PC-3 (cell line): ENCODE data around the gene UBE2Q1. TPM values are rescaled to one million over a fixed set of nuclear protein-coding genes. Genes with fewer than 3 reads are reported as not detected.
A peak's percentile ranks its signal among the peaks of the same experiment; 100 is the strongest.

Experiments
- ATAC-seq: fragments of 200-7000 bp; cut with Tn5 transposase; 2 replicates; pipeline ENCODE4 v1.9.1; 2020; ENCODE audit warnings: mild to moderate bottlenecking, moderate library complexity
- BruUV-seq: library from RNA; stranded (reverse); fragments of 400-500 nt; replicated peaks from 2 replicates; lab custom pipeline; 2021; lab: Mats Ljungman, UMichigan
- CTCF ChIA-PET: fragments of 300-600 bp; sonication (Branson Sonifier 250); formaldehyde crosslinking; loops from one replicate; lab custom pipeline; 2022; ENCODE audit warnings: antibody characterized with exemption; lab: Charles Lee
- POLR2A ChIA-PET: fragments of 300-600 bp; sonication (Branson Sonifier 250); formaldehyde crosslinking; loops from one replicate; lab custom pipeline; 2022; ENCODE audit warnings: antibody characterized with exemption; ENCODE audit not compliant: unreplicated experiment; lab: Charles Lee
- DNase-seq: peaks from one replicate; pipeline ENCODE4 v3.0.0-alpha.2; 2015
- H2AFZ ChIP-seq: fragments of 300-600 bp; sonication (generic); 2 replicates; pipeline ENCODE4 v1.6.0; 2016; ENCODE audit warnings: antibody characterized with exemption, low read length
- H3F3A ChIP-seq: fragments of 300-600 bp; sonication (generic); one replicate; pipeline ENCODE4 v1.6.0; 2017; ENCODE audit warnings: antibody characterized with exemption, low read length, control low read depth, mild to moderate bottlenecking; ENCODE audit not compliant: unreplicated experiment
- H3K27ac ChIP-seq: fragments of 300-600 bp; sonication (generic); 2 replicates; pipeline ENCODE4 v1.5.1; 2016; ENCODE audit warnings: mild to moderate bottlenecking, low read length
- H3K27me3 ChIP-seq: fragments of 300-600 bp; sonication (generic); 2 replicates; pipeline ENCODE4 v1.6.1; 2016; ENCODE audit warnings: low read length, mixed read lengths
- H3K36me3 ChIP-seq: fragments of 300-600 bp; sonication (generic); 2 replicates; pipeline ENCODE4 v1.6.1; 2016; ENCODE audit warnings: low read depth, mixed run types, low read length, mixed read lengths
- H3K4me1 ChIP-seq: fragments of 300-600 bp; sonication (generic); 2 replicates; pipeline ENCODE4 v1.5.1; 2016; ENCODE audit warnings: low read length; ENCODE audit not compliant: insufficient read depth
- H3K4me2 ChIP-seq: fragments of 300-600 bp; sonication (generic); 2 replicates; pipeline ENCODE4 v1.6.0; 2016; ENCODE audit warnings: low read length
- H3K4me3 ChIP-seq: fragments of 300-600 bp; sonication (generic); 2 replicates; pipeline ENCODE4 v1.5.1; 2016; ENCODE audit warnings: mild to moderate bottlenecking, low read length, mixed read lengths
- H3K79me2 ChIP-seq: fragments of 300-600 bp; sonication (generic); 2 replicates; pipeline ENCODE4 v1.6.1; 2017; ENCODE audit warnings: low read length, mixed read lengths
- H3K9ac ChIP-seq: fragments of 300-600 bp; sonication (generic); 2 replicates; pipeline ENCODE4 v1.6.0; 2016; ENCODE audit warnings: mild to moderate bottlenecking, low read length
- H3K9me2 ChIP-seq: fragments of 300-600 bp; sonication (generic); replicated peaks from 2 replicates; pipeline ENCODE4 v1.6.1; 2016; ENCODE audit warnings: mixed run types, low read length, mixed read lengths
- H3K9me3 ChIP-seq: fragments of 300-600 bp; sonication (generic); 2 replicates; pipeline ENCODE4 v1.6.1; 2016; ENCODE audit warnings: low read length, mixed read lengths
- H4K20me1 ChIP-seq: fragments of 300-600 bp; sonication (generic); 2 replicates; pipeline ENCODE4 v1.6.1; 2016; ENCODE audit warnings: low read length, mixed read lengths
- CTCF ChIP-seq: fragments of 300-600 bp; sonication (generic); conservative IDR thresholded peaks from 2 replicates; pipeline ENCODE4 v1.5.1; 2017; ENCODE audit warnings: antibody characterized with exemption, low read depth, mild to moderate bottlenecking, low read length
- EZH2 ChIP-seq: fragments of 300-600 bp; sonication (generic); IDR thresholded peaks from one replicate; pipeline ENCODE4 v1.6.1; 2017; ENCODE audit warnings: antibody characterized with exemption, mild to moderate bottlenecking, low read length; ENCODE audit not compliant: unreplicated experiment
- EZH2phosphoT487 ChIP-seq: fragments of 300-600 bp; sonication (generic); IDR thresholded peaks from 2 replicates; pipeline ENCODE4 v1.6.1; 2018; ENCODE audit warnings: mild to moderate bottlenecking, antibody characterized with exemption, low read length, borderline replicate concordance
- intact Hi-C: fragments of 100-400 bp; cut with micrococcal nuclease; formaldehyde crosslinking; loops from 2 replicates; pipeline ENCODE4 v1.9.0; 2023
- total RNA-seq: library from RNA; depleted of rRNA; stranded (reverse); fragments of >200 nt; gene quantifications from 2 replicates; pipeline ENCODE4 v1.2.3, GENCODE V29; 2014

UBE2Q1 gene
- total RNA-seq, 1 experiment from 2014 or later: 40.0 TPM

GRCh38 chr1:154547105-154547732, 11.2 kb downstream of the UBE2Q1 start:
- Histone ChIP-seq H2AFZ (no peak overlapping the region), H3K79me2 (no peaks in the 10 kb centered on the region), H3K9ac (no peak overlapping the region), H3F3A (no peaks in the 10 kb centered on the region), H3K4me3 (no peak overlapping the region), H3K4me1 (no peaks in the 10 kb centered on the region), H3K27me3 (peaks cover 2% of the 10 kb centered on the region; the same call in 1 of the 2 replicates), H3K27ac (no peak overlapping the region), H3K9me2 (no peaks in the 10 kb centered on the region), H3K36me3 (peaks cover 29% of the 10 kb centered on the region), H4K20me1 (0 out of 2 replicates have a peak, but pooled peaks cover 4% of the 10 kb centered on the region), H3K9me3 (no peaks in the 10 kb centered on the region), H3K4me2 (no peak overlapping the region)
- intact Hi-C loops: no loop called here
- ChIA-PET POLR2A (no interaction called here), CTCF (interaction anchor here (0.5 to 1.5 kb wide), 13 partner anchors 12 to 1949 kb away, joined by 3 to 30 read pairs (median 3); partner anchors contain the start of gene S100A16)
- no TSS peak for BruUV-seq
- TF ChIP-seq EZH2 (no peak), CTCF (no peak), EZH2phosphoT487 (no peak)
- ATAC-seq: no peak
- no peak for DNase-seq

DNA sequence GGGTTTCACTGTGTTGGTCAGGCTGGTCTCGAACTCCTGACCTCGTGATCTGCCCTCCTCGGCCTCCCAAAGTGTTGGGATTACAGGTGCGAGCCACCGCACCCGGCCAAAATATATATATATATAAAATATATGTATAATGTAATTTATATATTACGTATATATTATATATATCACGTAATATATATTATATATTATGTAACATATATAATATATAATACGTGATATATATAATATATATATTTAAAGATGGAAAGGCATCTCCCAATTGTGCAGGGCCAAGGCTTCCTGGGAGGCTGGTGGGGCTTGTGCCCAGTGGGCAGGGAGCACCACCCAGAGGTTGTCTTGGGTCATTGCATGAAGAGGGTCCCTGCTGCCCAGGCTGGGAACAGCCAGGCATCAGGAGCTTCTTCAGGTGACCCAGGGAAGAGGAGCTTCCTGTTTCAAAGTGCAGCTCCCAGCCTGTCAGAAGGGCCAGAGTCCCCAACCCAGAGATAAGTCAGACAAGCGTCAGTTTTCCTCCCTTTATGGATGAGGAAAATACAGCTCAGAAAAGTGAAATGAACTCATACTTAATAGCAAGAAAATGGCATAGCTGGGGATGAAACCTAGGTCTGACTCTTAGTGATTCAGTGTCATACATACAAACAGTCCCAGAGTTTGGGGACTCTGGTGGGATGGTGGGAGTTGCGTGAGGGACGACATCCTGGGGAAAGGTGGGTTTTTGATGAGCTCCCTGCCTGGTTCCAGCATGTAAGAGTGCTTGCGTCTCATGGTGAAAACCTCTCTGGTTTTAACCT, 12.0 kb downstream of the UBE2Q1 start:
- Histone ChIP-seq H3F3A (no peaks in the 10 kb centered on the region), H3K27ac (no peak overlapping the region), H3K4me1 (no peaks in the 10 kb centered on the region), H2AFZ (no peak overlapping the region), H3K9ac (no peak overlapping the region), H3K4me2 (no peak overlapping the region), H3K9me3 (no peaks in the 10 kb centered on the region), H3K9me2 (no peaks in the 10 kb centered on the region), H3K27me3 (peaks cover 9% of the 10 kb centered on the region), H4K20me1 (0 out of 2 replicates have a peak, but pooled peaks cover 4% of the 10 kb centered on the region), H3K79me2 (no peaks in the 10 kb centered on the region), H3K4me3 (no peak overlapping the region), H3K36me3 (peaks cover 23% of the 10 kb centered on the region)
- no TSS peak for BruUV-seq
- ChIA-PET POLR2A (no interaction called here), CTCF (interaction anchor here (0.5 to 1.5 kb wide), 12 partner anchors 12 to 1950 kb away, joined by 3 to 30 read pairs (median 3); partner anchors contain the start of gene S100A16)
- DNase-seq (peak; percentile 82), ATAC-seq (peak; percentile 96)
- intact Hi-C loops: loop anchor here (1.0 kb wide), 1 partner anchor 66 kb away; no protein-coding TSS in a partner anchor
- no peak for TF ChIP-seq EZH2phosphoT487
- peak; percentile 72 for TF ChIP-seq CTCF
- no peak for TF ChIP-seq EZH2

GRCh38 chr1:154541231-154541630, 17.2 kb downstream of the UBE2Q1 start:
- no peak overlapping the region for H3K9ac ChIP-seq
- no peaks in the 10 kb centered on the region for H3K4me1 ChIP-seq
- TF ChIP-seq CTCF (no peak), EZH2 (no peak), EZH2phosphoT487 (no peak)
- H3K27ac ChIP-seq: no peak overlapping the region
- ChIA-PET POLR2A (no interaction called here), CTCF (no interaction called here)
- intact Hi-C loops: no loop called here
- no TSS peak for BruUV-seq
- no peaks in the 10 kb centered on the region for H3K9me3 ChIP-seq
- H4K20me1 ChIP-seq: no peaks in the 10 kb centered on the region
- H2AFZ ChIP-seq: no peak overlapping the region
- DNase-seq (no peak), ATAC-seq (no peak)
- H3K9me2 ChIP-seq: no peaks in the 10 kb centered on the region
- H3K36me3 ChIP-seq: no peaks in the 10 kb centered on the region
- no peaks in the 10 kb centered on the region for H3F3A ChIP-seq
- peaks cover 45% of the 10 kb centered on the region for H3K27me3 ChIP-seq
- no peaks in the 10 kb centered on the region for H3K79me2 ChIP-seq
- no peak overlapping the region for H3K4me3 ChIP-seq
- H3K4me2 ChIP-seq: no peak overlapping the region
